GM19240 (cell line): ENCODE data around the gene CAMTA1.
"Not testable (repeated sequence)": the region's sequence is repeated elsewhere in the genome, so short reads cannot be mapped to it uniquely, and the experiment has no call there.

Source experiments
- DNase-seq: peaks from one replicate; pipeline ENCODE4 v3.0.0; 2011; ENCODE audit warnings: low spot score; ENCODE audit not compliant: insufficient read length

Gene CAMTA1

DNA sequence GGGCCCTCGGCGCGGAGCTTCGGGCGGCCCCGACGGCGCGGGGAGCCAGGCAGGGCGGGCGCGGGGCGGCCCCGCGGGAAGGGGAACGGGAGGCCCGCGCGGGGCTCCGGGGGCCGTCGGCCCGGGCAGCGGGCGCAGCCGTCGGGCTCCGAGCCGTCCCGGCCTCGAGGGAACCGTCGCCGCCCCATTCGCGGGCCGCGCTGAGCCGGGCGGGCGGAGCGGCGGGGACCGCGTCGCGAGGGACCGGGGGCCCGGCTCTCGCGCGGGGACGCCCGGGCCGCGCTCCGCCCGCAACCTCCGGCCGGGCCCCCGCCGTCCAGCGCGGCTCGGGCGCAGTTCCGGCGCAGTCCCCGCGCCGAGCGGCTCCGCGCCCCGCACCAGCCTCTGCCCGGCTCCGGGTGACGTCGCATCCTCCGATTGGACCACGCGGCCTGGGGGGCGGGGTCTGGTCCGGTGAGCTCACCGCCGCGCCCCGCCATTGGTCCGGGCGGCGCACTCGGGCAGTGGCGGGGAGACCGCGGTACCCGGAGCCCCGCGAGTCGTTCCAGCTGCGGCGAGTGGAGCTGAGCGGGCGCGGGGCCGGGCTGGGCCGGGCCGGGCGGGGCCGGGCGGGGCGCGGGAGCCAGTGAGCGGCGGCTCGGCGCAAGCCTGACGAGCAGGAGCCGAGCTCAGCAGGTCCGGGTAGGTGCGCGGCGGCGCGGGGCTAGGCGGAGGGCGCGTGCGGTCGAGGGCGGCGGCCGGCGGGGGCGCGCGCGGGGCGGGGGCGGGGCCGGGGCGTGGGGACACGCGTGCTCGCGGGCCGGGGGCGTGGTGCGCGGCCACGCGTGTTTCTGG, 919.2 kb downstream of the CAMTA1 start:
- DNase-seq: peak; percentile 92

DNA sequence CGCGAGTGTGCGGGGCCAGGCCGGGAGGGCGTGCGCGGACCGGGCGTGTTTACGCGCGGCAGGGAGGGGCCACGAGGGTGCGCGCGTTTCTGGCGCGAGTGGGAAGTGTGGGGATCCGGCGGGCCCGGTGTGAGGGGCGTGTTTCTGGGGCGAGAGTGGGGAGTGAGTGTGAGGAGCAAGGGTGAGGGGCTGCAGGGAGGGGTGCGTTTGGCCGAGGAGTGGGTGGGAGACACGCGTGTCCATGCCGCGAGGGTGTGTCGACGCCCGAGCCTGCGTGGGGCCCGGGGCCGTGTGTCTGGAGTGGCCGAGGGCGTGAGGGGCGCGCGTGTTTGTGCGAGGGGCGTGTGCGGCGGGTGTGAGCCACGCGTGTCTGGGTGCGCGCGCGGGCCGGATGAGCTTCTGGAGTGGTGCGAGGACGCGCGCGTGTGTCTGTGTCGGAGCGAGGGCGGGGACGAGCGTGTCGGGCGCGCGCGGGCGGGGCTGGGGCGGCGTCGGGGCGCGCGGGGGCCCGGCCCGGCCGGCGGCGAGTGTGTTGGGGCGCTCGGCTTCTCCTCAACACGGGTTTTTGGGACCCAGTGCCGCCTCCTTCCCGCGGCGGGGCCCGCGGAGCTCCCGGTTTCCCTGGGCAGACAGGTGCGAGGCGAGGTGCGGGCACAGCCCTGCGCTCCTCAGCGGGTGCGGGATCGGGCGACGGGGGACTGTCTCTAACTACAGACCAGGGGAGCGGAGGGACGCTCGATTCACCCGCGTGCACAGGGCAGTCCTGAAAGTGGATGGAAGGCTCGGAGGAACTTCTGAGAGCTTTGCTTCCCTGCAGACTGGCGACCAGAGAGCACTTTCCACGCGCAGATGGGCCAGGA, 920.0 kb downstream of the CAMTA1 start:
- DNase-seq: no peak

DNA sequence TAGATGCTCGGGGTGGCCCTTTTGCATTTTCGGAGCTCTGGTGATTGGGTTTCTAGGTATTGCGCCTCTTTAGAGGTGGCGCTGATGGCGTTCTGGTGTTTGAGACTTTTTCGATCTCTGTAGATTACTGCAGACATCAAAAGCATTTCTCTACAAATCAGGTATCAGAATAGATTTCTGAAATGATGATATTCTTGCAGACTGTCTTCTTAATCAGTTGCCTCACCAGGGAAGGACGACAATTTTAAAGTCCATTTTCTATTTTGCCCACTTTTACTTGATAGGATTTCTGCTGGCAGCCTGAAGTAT, 920.6 kb downstream of the CAMTA1 start:
- DNase-seq: no peak

DNA sequence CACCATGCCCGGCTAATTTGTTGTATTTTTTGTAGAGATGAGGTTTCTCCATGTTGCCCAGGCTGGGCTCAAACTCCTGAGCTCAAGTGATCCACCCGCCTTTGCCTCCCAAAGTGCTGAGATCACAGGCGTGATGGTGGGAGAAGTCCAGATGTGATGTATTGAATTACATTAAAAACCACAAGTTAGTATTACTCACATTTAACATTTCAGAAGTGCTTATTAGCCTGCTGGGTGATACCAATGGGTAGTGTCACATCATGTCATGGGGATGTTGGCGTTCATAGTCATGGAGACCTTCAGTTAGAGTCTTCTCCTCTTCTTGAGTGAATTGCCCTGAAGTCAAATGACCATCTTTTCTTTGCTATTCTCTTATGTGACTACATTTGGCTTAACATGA, 922.3 kb downstream of the CAMTA1 start:
- no peak for DNase-seq

DNA sequence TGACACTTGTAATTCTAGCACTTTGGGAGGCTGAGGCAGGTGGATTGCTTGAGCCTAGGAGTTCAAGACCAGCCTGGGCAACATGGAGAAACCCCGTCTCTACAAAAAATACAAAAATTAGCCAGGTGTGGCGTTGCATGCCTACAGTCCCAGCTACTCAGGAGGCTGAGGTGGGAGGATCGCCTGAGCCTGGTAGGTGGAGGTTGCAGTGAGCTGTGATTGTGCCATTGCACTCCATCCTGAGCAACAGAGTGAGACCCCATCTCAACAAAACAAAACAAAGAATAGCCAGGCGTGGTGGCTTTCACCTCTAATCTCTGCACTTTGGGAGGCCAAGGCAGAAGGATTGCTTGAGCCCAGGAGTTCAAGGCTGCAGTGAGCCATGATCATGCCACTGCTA, 922.8 kb downstream of the CAMTA1 start:
- DNase-seq: not testable (repeated sequence)

DNA sequence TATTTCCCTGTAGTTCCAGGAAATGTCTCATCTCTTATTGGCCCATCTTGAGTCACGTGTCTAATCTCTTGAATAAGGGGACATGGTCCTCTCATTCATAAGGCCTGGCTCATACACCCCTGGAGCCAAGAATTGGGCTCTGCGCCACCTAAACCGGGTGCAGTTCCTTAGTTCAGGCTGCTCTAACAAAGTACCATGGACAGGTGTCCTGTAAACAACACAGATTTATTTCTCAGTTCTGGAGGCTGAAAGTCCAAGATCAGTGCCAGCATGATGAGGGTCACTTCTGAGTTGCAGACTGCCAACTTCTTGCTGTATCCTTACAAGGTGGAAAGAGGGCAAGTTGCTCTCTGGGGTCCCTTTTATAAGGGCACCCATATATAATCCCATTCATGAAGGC, 925.6 kb downstream of the CAMTA1 start:
- no peak for DNase-seq

DNA sequence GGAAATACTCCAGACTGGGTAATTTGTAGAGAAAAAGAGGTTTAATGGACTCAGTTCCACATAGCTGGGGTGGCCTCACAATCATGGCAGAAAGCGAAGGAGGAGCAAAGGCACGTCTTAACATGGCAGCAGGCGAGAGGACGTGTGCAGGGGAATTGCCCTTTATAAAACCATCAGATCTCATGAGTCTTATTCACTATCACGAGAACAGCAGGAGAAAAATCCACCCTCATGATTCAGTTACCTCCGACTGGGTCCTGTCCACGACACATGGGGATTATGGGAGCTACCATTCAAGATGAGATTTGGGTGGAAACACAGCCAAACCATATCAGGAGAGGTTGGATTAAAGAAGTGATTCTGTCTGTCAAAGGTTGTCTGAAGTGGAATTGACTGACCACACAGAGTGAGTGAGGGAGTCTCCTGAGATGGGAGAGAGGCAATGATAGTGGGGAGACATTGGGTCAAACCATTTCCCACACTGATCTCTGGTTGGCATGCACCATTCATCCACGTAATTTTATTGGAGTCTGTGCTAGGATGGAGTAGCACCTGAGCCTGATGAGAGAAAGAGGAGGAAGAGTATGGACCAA, 927.6 kb downstream of the CAMTA1 start:
- DNase-seq: no peak

DNA sequence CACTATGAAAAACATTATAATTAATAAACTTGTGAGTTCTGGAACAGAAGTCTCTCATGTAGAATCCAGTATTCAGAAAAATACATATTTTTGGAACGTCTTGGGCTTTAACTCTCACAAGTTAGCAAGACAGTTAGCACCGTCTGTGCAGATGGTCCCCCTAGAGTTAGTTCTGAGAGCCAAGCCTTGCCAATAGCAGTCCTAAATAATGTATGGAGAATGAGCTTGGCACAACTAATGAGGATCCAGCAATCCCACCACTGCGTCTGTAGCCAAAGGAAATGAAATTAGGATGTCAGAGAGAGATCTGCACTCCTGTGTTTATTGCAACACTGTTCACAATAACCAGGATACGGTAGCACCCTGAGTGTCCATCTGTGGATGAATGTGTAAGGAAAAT, 931.3 kb downstream of the CAMTA1 start:
- no peak for DNase-seq

DNA sequence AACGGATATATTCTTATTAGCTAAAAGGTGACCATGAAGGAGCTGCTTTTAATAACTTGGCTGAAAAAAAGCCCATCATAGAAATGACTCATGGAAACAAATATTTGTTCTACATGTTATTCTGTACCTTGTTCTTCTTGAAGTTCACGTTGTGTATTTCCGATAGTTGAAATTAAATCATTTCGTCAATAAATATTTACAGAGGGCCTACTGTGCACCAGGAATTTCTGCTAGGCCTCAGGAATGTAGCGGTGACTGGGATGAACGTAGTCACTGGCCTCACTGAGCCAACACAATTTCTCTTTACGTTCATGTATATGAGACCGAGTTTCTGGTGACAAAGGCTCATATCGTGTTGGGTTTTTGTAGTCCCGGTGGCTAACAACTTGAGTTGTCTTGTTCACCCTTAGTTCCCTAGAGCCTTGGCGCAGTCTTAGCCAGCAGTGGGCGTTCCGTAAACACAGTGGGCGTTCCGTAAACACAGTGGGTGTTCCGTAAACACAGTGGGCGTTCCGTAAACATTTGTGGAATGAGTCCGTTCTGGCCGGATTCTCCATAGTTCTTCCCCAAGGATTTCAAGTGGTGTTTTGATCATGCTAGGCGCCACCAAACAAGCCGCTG, 932.6 kb downstream of the CAMTA1 start:
- DNase-seq: no peak

DNA sequence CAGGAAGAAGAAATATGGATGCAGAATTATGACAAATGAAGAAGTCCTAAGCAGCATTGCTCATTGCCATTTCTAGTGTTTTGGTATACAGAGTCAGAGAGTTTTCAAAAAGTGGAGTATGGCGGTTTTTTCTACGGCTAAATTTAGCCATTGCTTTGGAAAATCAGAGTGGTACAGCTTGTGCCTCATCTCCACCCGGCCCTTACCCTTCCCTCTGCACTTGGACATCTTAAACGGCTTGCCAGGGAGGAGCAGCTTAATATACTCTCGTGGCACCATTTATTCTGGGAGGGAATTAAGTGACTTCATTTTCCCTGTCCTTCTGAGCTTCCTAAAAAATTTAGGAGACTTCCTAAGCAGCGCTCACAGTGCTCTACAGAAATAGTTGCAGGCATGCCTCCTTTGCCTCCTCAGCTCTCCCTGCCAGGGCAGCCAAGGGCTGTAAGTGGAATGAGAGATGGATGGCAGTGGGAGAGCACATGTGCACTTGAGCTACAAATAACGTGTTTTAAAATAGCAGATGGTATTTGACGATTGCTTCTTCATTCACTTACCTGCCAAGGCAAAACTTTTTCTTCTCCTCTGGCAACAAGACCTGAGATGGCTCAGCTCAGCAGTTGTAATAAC, 934.3 kb downstream of the CAMTA1 start:
- no peak for DNase-seq

DNA sequence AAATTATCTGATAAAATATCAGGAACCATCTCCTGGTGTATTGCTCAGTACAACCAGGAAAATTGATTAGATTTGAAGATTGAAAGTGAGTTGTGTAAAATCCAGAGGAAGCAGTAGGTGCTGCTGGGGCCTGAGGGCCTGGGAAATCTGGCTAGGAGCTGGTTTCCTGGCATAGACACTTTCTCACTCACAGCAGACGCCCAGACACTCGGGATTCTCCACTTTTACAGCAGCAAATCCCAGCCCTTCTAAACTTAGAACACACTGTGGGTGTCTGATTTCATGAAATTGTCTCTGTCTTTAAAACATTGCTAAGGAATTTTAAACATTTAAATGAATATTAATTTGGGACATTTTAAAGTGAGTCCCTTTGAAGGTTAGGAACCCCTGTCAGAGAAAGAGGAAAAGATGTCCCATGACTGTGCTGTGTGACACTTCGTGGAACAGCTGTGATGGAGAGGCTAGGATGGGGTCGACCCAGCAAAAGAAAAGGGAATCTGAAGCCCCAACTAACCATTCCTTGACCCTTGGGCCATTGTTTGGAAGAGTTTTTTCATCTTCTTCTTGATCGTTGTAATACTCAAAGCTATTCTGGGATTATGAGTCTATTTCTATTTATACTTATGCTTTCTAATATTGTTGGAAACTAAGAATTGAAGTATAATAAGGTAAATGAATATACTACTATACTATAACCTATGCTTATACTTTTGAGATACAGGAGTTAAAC, 936.9 kb downstream of the CAMTA1 start:
- no peak for DNase-seq

DNA sequence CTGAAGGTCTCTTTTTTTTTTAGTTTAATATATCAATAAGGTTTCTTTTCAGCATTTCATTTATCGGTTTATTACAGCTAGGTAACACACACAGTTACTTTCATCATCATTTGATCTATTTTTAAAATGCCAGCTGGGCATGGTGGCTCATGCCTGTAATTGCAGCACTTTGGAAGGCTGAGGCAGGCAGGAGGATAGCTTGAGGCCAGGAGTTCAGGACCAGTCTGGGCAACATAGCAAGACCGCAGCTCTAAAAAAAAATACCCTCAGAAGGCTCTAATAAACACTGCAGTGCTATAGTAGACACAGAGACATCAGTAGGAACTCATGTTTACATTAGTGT, 937.4 kb downstream of the CAMTA1 start:
- no peak for DNase-seq

DNA sequence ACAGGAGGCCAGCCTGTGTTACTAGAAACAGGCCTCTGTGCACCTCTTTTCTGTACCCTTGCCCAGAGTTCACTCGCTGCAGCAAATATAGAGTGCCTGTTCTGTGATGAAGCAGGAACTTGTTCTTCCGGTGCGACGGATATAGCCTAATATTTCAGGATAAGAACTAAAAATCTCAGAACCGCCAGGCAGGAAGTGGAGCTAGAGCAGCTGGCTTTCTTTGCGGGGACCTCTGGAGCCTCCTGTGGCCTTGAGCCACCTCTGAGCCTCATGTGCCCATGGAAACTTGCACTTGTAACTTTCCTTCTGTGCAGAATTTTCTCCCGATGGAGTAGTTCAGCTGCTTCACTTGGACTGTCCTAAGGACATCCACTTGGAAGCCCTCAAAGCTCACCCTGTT, 941.4 kb downstream of the CAMTA1 start:
- no peak for DNase-seq

DNA sequence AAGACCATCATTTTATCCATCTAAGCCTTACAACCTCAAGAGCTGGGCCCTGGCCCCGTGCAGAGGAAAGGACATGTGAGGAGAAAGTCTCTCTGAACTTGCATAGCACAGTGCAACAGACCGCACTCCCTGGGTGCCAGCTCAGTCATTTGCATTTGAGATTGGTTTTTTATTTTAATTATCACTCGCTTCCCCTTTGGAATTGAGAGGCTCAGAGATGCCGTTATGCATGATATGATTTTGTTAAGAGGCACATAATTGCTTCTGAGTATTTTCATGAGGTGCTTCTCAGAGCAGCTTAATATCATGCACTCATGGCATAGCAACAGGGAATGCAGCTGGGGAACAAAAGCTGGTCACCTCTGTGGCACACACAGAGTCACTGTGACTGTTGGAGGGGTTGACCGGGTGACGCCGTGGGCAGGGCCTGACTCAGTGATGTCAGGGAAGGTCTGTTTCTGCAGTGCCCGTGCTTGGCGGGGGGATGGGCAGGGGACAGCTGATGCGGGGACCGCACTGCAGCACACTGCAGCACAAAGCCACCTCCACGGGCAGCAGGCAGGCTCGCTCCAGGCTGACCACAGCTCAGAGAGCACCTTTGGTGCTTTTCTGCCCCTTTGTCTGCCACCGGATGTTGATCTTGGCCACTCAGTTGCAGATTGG, 942.7 kb downstream of the CAMTA1 start:
- no peak for DNase-seq

DNA sequence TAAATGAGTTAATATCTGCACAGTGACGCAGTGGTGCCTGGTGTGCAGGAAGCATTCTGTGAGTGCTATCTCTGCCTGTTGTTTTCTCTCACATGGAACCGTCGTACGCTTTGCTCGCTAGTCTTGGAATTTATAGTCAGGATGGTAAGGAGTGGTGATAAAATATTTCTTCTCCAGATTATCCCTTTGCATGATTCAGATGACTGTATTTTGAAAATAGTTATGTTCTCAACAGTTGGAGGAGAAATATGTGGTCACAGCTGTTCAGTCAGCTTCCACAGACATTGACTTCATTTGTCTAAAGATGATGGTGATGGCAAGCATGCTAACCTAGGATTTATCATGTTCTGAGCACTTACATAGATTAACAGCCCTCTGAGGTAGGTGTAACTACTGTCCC, 944.5 kb downstream of the CAMTA1 start:
- DNase-seq: no peak

DNA sequence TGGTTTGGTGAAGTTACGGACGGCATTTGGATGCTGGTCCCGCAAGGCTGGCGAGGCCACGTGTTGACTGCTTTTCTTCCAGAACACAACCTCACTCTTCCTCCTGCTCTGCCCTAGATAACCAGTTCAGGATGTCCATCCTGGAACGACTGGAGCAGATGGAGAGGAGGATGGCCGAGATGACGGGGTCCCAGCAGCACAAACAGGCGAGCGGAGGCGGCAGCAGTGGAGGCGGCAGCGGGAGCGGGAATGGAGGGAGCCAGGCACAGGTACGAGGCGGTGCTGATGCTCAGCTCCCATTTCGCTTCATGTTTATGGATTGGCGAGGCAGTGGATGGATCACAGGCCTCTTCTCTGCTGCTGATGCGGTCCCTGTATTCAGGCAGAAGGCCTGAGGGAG, 947.1 kb downstream of the CAMTA1 start:
- no peak for DNase-seq

DNA sequence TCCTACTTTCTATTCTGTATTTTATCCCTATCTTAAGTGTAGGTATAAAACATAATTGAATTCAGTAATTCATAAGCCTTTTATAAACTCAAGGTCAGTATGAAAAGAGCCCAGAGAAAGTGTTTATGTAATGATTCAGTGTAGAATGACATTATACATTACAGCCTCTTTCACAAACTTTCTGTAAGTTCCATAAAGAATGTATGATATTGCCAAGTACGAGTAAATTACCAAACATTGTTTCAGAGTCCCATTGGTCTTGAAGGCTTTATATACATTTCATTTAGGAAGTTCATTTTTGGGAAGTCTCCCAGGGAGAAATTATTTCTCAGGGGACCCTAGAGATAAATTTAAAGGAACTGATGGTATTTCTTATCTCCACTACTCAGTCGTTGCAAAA, 948.0 kb downstream of the CAMTA1 start:
- no peak for DNase-seq

DNA sequence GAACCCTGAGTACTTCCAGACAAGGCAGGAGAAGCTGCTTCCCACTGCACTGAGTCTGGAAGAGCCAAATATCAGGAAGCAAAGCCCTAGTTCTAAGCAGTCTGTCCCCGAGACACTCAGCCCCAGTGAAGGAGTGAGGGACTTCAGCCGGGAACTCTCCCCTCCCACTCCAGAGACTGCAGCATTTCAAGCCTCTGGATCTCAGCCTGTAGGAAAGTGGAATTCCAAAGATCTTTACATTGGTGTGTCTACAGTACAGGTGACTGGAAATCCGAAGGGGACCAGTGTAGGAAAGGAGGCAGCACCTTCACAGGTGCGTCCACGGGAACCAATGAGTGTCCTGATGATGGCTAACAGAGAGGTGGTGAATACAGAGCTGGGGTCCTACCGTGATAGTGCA, 952.8 kb downstream of the CAMTA1 start:
- no peak for DNase-seq

DNA sequence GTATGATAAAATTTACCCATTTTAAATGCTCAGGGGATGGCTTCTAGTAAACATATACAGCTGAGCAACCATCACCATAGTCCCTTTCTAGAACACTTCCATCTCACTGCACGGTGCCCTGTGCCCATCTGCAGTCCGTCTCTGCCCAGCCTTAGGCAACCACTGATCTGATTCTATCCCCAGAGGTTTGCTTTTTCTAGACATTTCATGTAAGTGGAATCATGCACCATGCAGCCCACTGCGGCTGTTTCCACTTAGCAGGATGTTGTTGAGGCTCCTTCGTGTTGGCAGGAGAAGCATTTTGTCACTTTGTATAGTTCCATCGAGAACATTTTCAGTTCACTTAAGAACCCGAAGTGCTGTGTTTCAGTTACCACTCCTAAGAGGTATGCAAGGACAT, 958.1 kb downstream of the CAMTA1 start:
- no peak for DNase-seq

DNA sequence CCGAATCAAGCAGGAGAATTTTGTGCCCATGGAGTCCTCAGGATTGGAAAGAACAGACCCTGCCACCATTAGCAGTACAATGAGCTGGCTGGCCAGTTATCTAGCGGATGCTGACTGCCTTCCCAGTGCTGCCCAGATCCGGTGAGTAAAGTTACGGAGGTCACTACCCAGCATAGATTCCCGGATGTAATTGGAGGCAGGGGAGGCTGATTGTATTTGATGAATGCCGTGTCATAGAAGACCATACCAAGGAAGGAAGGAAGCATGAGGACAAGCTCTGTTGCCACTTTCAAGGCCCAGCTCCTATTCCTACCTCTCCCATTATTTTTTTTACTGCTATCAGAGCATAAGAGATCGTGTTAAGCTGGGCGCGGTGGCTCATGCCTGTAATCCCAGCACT, 959.6 kb downstream of the CAMTA1 start:
- DNase-seq: no peak

DNA sequence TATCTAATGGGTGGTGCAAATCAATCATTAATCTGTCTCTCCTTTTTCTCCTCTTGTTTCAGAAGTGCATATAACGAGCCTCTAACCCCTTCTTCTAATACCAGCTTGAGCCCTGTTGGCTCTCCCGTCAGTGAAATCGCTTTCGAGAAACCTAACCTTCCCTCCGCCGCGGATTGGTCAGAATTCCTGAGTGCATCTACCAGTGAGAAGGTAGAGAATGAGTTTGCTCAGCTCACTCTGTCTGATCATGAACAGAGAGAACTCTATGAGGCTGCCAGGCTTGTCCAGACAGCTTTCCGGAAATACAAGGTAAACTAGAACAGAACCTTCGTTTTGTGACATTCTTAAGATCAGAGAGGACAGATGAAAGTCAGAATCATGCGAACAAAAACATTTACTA, 960.5 kb downstream of the CAMTA1 start:
- no peak for DNase-seq
